ENCODE data around the gene EDRF1. TPM values are rescaled to one million over a fixed set of nuclear protein-coding genes. Genes with fewer than 3 reads are reported as not detected.
A peak's percentile ranks its signal among the peaks of the same experiment; 100 is the strongest.

EDRF1 gene
- total and polyA plus RNA-seq, 2 donors (not counting 1 experiment from before 2014, with no cell fraction given): 26.1 to 63.0 TPM

DNA sequence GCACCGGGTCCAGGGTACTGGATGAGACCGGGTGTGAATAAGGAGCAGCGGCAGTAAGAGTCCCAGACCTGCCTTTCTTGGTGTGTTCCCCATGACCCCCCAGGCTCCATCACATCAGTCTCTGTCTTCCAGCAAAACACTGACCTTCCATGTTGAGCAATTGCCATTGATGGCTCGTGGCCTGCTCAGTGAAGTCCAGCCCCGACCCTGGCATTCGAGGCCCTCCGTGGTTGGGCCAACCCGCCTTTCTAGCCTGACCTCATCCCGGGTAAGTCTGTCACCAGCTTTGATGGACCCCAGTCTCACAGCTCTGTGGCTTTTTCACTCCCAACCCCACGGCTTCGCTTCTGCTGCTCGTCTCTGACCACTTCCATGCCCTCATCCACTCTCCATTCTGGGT lies 49.7 kb downstream of the EDRF1 start:
- DNase-seq (no peak), ATAC-seq (ENCODE audit: low read depth) (no peak)
- no peaks in the 10 kb centered on the region for H3K79me2 ChIP-seq (ENCODE audit: control insufficient read depth, insufficient read depth, low read length)
- no peak overlapping the region for H3K4me2 ChIP-seq (replicated peaks; ENCODE audit: low read depth, low read length, poor library complexity, severe bottlenecking)
- no peak overlapping the region for H3K9ac ChIP-seq (ENCODE audit: low read length)
- H3K27ac Mint-ChIP-seq: no peak overlapping the region
- no peaks in the 10 kb centered on the region for H3K9me3 Mint-ChIP-seq (ENCODE audit: insufficient read depth)
- no peaks in the 10 kb centered on the region for H3K27me3 Mint-ChIP-seq
- H2AFZ ChIP-seq (ENCODE audit: insufficient read depth, low read depth, low read length, poor library complexity, severe bottlenecking): no peak overlapping the region
- no peaks in the 10 kb centered on the region for H4K20me1 ChIP-seq (ENCODE audit: control insufficient read depth, insufficient read depth, low read length, poor library complexity, severe bottlenecking)
- no peaks in the 10 kb centered on the region for H3K4me1 ChIP-seq (ENCODE audit: control insufficient read depth in 2 of 2, insufficient read depth in 2 of 2, low read length in 2 of 2)
- H3K27ac ChIP-seq (ENCODE audit: low read length in 2 of 2): no peak overlapping the region
- no peaks in the 10 kb centered on the region for H3K27me3 ChIP-seq (replicated peaks in 1 of 4; ENCODE audit: control extremely low read depth in 1 of 4, control insufficient read depth in 3 of 4, insufficient read depth in 4 of 4, low read length in 3 of 4)
- H3K36me3 ChIP-seq (replicated peaks in 1 of 2; ENCODE audit: control extremely low read depth in 1 of 2, control insufficient read depth in 1 of 2, extremely low read depth in 1 of 2, insufficient read depth in 2 of 2, low read length in 1 of 2): peaks cover 11 to 26% of the 10 kb centered on the region in 2 experiments
- intact Hi-C loops (cut with micrococcal nuclease): no loop called here
- H3K4me3 ChIP-seq (ENCODE audit: control extremely low read depth in 1 of 5, extremely low read depth in 1 of 5, insufficient read depth in 1 of 5, low read depth in 2 of 5, low read length in 4 of 5): no peak overlapping the region
- TF ChIP-seq EZH2 (IDR thresholded peaks at IDR 0.05; ENCODE audit: borderline replicate concordance, insufficient read depth, low read depth, low read length, poor library complexity, severe bottlenecking): no peak
- TF ChIP-seq, protein P1, sequence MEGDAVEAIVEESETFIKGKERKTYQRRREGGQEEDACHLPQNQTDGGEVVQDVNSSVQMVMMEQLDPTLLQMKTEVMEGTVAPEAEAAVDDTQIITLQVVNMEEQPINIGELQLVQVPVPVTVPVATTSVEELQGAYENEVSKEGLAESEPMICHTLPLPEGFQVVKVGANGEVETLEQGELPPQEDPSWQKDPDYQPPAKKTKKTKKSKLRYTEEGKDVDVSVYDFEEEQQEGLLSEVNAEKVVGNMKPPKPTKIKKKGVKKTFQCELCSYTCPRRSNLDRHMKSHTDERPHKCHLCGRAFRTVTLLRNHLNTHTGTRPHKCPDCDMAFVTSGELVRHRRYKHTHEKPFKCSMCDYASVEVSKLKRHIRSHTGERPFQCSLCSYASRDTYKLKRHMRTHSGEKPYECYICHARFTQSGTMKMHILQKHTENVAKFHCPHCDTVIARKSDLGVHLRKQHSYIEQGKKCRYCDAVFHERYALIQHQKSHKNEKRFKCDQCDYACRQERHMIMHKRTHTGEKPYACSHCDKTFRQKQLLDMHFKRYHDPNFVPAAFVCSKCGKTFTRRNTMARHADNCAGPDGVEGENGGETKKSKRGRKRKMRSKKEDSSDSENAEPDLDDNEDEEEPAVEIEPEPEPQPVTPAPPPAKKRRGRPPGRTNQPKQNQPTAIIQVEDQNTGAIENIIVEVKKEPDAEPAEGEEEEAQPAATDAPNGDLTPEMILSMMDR (IDR thresholded peaks at IDR 0.05): no peak
- H3K4me1 Mint-ChIP-seq: no peaks in the 10 kb centered on the region
- 98% methylated on average over 12 of the region's 12 CpGs for WGBS (ENCODE audit: insufficient coverage)
- no peaks in the 10 kb centered on the region for H3K9me3 ChIP-seq (ENCODE audit: control extremely low read depth in 1 of 3, control insufficient read depth in 2 of 3, insufficient read depth in 1 of 3, low read length in 2 of 3)
- ChIA-PET POLR2A (no interaction called here), CTCF (no interaction called here)
- no peak overlapping the region for H3K4me3 Mint-ChIP-seq

GRCh38 chr10:125770844-125771243 lies 51.3 kb downstream of the EDRF1 start:
- Histone ChIP-seq H2AFZ (ENCODE audit: insufficient read depth, low read depth, low read length, poor library complexity, severe bottlenecking) (no peak overlapping the region), H3K79me2 (ENCODE audit: control insufficient read depth, insufficient read depth, low read length) (no peaks in the 10 kb centered on the region), H3K4me3 (ENCODE audit: control extremely low read depth in 1 of 5, extremely low read depth in 1 of 5, insufficient read depth in 1 of 5, low read depth in 2 of 5, low read length in 4 of 5) (no peak overlapping the region), H3K36me3 (replicated peaks in 1 of 2; ENCODE audit: control extremely low read depth in 1 of 2, control insufficient read depth in 1 of 2, extremely low read depth in 1 of 2, insufficient read depth in 2 of 2, low read length in 1 of 2) (peaks cover 4 to 11% of the 10 kb centered on the region in 2 experiments), H3K27me3 (replicated peaks in 1 of 4; ENCODE audit: control extremely low read depth in 1 of 4, control insufficient read depth in 3 of 4, insufficient read depth in 4 of 4, low read length in 3 of 4) (no peaks in the 10 kb centered on the region), H4K20me1 (ENCODE audit: control insufficient read depth, insufficient read depth, low read length, poor library complexity, severe bottlenecking) (no peaks in the 10 kb centered on the region), H3K4me2 (replicated peaks; ENCODE audit: low read depth, low read length, poor library complexity, severe bottlenecking) (no peak overlapping the region), H3K4me1 (ENCODE audit: control insufficient read depth in 2 of 2, insufficient read depth in 2 of 2, low read length in 2 of 2) (no peaks in the 10 kb centered on the region), H3K27ac (ENCODE audit: low read length in 2 of 2) (no peak overlapping the region), H3K9me3 (ENCODE audit: control extremely low read depth in 1 of 3, control insufficient read depth in 2 of 3, insufficient read depth in 1 of 3, low read length in 2 of 3) (no peaks in the 10 kb centered on the region), H3K9ac (ENCODE audit: low read length) (no peak overlapping the region)
- Mint-ChIP-seq H3K4me1 (no peaks in the 10 kb centered on the region), H3K4me3 (no peak overlapping the region), H3K27me3 (no peaks in the 10 kb centered on the region), H3K9me3 (ENCODE audit: insufficient read depth) (no peaks in the 10 kb centered on the region), H3K27ac (peak overlapping the region; percentile 1)
- ChIA-PET POLR2A (no interaction called here), CTCF (no interaction called here)
- WGBS (ENCODE audit: insufficient coverage): 95% methylated on average over 2 of the region's 5 CpGs
- TF ChIP-seq EZH2 (IDR thresholded peaks at IDR 0.05; ENCODE audit: borderline replicate concordance, insufficient read depth, low read depth, low read length, poor library complexity, severe bottlenecking): no peak
- TF ChIP-seq, protein P1 (IDR thresholded peaks at IDR 0.05): no peak
- intact Hi-C loops (cut with micrococcal nuclease): no loop called here
- DNase-seq (no peak), ATAC-seq (ENCODE audit: low read depth) (no peak)

All from B cell (primary cell).